Measurements from ENCODE around the gene ARHGAP22. TPM values are rescaled to one million over a fixed set of nuclear protein-coding genes. Genes with fewer than 3 reads are reported as not detected.

Gene ARHGAP22
- total and polyA plus RNA-seq, 2 experiments from 2014 or later, result 4.8 to 10.7 TPM

GRCh38 chr10:48495282-48496045, 109.4 kb downstream of the ARHGAP22 start:
- Mint-ChIP-seq H3K9me3 (no peaks in the 10 kb centered on the region), H3K27me3 (ENCODE audit: insufficient read depth, low read depth, poor library complexity) (peaks cover 4% of the 10 kb centered on the region), H3K4me1 (peaks cover 11% of the 10 kb centered on the region), H3K4me3 (no peak overlapping the region), H3K27ac (no peak overlapping the region), H3K36me3 (ENCODE audit: low read depth) (no peaks in the 10 kb centered on the region; the same call in 2 of the 3 replicates)
- Histone ChIP-seq H3K9me2 (ENCODE audit: insufficient read depth) (no peaks in the 10 kb centered on the region), H3F3A (replicated peaks; ENCODE audit: low read depth) (no peaks in the 10 kb centered on the region), H3K27me3 (ENCODE audit: insufficient read depth) (no peaks in the 10 kb centered on the region), H3K36me3 (ENCODE audit: insufficient read depth) (no peaks in the 10 kb centered on the region), H3K79me2 (replicated peaks; ENCODE audit: insufficient read depth) (peaks cover 4% of the 10 kb centered on the region; the same call in 1 of the 2 replicates), H3K4me1 (ENCODE audit: insufficient read depth) (no peaks in the 10 kb centered on the region), H3K27ac (ENCODE audit: low read depth) (no peak overlapping the region), H3K4me2 (no peak overlapping the region), H3K4me3 (no peak overlapping the region), H4K20me1 (replicated peaks; ENCODE audit: insufficient read depth) (peaks cover 13% of the 10 kb centered on the region; the same call in 1 of the 2 replicates), H2AFZ (no peak overlapping the region)
- TF ChIP-seq JUNB (IDR thresholded peaks at IDR 0.05; ENCODE audit: unreplicated experiment), result no peak
- TF ChIP-seq CTCF (conservative IDR thresholded peaks at IDR 0.05; ENCODE audit: low read depth in 2 of 2), result no peak
- no peak for TF ChIP-seq ZNF114 (CRISPR knock-in tag; IDR thresholded peaks at IDR 0.05)
- TF ChIP-seq REST (IDR thresholded peaks at IDR 0.05; ENCODE audit: unreplicated experiment), result no peak
- no peak for TF ChIP-seq ZNF462 (CRISPR knock-in tag; IDR thresholded peaks at IDR 0.05)
- no peak for TF ChIP-seq POLR2AphosphoS5 (IDR thresholded peaks at IDR 0.05; ENCODE audit: low read depth)
- TF ChIP-seq STAT1 (IDR thresholded peaks at IDR 0.05; ENCODE audit: unreplicated experiment), result no peak
- TF ChIP-seq ZNF331 (CRISPR knock-in tag; IDR thresholded peaks at IDR 0.05; ENCODE audit: low read depth), result no peak
- TF ChIP-seq ETS1 (IDR thresholded peaks at IDR 0.05), result no peak
- DNase-seq (ENCODE audit: low spot score) (no peak), ATAC-seq (no peak)

All from GM23338 (cell line).